ENCODE results near the gene C3orf85.

The C3orf85 gene

DNA sequence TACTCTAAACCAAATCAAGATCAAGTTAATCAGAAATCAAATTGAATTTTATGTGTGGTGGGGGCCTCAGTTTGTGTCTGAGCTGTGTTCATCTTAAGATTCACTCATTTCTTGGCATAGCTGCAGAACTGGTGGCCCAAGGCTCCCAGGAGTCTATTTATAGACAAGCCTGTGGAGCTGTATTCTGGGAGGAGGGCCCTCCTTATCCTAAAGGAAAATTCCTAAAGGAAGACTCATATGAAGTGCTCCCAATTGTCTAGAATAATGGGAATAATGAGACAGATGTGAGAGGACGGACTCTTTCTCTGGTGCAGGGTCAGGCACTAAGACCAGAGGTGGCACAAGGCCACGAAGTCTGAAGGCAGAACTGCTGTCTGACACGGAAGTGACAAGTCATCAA, 38.9 kb downstream of the C3orf85 start:
- H3K4me3 ChIP-seq (ENCODE audit: low read depth, low read length) = no peak overlapping the region
- TF ChIP-seq, protein P1, sequence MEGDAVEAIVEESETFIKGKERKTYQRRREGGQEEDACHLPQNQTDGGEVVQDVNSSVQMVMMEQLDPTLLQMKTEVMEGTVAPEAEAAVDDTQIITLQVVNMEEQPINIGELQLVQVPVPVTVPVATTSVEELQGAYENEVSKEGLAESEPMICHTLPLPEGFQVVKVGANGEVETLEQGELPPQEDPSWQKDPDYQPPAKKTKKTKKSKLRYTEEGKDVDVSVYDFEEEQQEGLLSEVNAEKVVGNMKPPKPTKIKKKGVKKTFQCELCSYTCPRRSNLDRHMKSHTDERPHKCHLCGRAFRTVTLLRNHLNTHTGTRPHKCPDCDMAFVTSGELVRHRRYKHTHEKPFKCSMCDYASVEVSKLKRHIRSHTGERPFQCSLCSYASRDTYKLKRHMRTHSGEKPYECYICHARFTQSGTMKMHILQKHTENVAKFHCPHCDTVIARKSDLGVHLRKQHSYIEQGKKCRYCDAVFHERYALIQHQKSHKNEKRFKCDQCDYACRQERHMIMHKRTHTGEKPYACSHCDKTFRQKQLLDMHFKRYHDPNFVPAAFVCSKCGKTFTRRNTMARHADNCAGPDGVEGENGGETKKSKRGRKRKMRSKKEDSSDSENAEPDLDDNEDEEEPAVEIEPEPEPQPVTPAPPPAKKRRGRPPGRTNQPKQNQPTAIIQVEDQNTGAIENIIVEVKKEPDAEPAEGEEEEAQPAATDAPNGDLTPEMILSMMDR (IDR thresholded peaks at IDR 0.05; ENCODE audit: low read depth, low read length) = no peak

DNA sequence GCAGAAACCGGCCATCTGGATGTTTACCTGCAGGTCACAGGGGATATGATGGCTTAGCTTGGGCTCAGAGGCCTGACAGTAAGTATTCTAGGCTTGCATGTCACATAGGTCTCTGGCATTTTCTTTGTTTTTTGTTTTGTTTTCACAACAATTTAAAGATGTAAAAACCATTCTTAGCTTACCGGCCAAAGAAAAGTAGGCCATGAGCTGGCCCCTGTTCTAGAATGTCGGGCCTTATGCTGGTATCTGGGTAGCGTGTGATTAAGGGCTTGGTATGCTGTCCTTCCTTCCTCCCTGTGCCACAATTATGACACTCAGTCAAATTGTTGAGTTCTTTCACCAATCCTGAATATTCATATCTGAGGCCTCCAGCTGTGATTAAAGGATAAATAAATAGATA, 40.2 kb downstream of the C3orf85 start:
- no peak overlapping the region for H3K4me3 ChIP-seq (ENCODE audit: low read depth, low read length)
- TF ChIP-seq, protein P1 (IDR thresholded peaks at IDR 0.05; ENCODE audit: low read depth, low read length) = no peak

DNA sequence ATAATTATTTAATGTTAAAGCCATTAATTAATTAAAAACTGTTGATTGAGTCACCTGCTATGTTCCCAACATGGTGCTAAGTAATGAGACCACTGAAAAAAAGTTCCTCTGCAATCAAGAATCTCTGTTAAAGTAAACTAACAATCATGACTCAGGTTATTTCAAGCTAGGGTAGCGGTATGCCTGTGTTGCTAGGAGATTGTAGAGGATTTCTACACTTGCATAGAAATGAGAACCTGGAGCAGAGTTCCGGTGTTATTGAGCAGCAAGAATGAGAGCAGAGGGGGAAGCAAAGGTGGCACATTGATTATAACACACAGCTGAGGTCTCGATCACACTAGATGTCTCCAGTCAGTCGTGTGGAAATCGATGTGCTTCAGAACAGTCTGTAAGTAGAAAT, 41.4 kb downstream of the C3orf85 start:
- TF ChIP-seq, protein P1 (IDR thresholded peaks at IDR 0.05; ENCODE audit: low read depth, low read length) = no peak
- no peak overlapping the region for H3K4me3 ChIP-seq (ENCODE audit: low read depth, low read length)

DNA sequence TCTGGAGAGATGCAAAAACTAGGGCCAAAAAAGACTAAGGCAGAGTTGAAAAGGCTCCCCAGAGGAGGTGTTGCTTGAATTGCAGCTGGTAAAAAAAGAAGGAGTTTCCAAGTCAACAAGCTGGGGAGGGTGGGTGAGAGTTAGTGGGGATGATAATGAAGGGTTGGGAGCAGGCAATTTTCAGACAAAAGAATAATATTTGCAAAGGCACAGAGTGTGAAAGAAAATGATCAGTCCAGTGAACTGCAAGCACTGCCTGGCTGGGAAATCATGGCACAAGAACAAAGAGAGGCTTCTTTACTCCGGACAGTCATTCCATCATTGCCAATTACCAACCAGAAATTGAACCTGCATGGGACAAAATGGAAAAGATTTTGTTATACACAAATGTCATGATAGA, 42.2 kb downstream of the C3orf85 start:
- no peak overlapping the region for H3K4me3 ChIP-seq (ENCODE audit: low read depth, low read length)
- TF ChIP-seq, protein P1 (IDR thresholded peaks at IDR 0.05; ENCODE audit: low read depth, low read length) = no peak

DNA sequence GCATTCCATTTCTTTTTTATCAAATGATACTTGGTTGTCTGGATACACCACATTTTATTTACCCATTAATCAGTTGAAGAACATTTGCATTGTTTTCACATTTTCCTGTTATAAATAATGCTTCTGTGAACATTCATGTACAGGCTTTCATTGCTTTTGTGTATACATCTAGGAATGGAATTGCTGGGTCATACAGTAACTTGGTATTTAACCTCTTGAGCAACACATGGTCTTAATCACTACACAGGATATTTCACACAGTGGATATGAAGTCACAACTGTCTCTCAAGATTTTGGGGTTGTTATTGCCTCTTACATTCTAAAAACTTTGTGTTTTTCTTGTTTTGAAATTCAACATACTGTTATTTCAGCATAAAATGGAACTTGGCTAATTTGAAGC, 48.2 kb downstream of the C3orf85 start:
- no peak overlapping the region for H3K4me3 ChIP-seq (ENCODE audit: low read depth, low read length)
- TF ChIP-seq, protein P1 (IDR thresholded peaks at IDR 0.05; ENCODE audit: low read depth, low read length) = no peak

DNA sequence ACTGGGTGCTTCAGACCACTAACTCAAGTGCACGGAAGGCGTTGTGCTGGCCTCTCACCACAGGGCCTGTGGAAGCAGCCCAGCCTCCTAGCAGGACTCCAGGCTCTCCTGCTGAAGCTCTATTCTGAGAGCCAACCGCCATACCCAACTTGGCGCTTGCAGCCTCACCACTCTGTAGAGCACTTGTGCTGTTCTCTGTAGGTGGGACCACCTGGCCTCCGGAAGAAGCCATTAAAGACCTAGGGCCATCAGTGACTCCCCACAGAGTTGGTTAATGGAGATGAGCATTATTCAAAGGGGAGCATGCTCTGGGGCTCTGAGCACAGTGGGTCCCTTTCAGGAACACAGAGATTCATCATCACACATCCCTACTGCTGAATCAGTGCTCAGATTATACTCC, 50.9 kb downstream of the C3orf85 start:
- TF ChIP-seq, protein P1 (IDR thresholded peaks at IDR 0.05; ENCODE audit: low read depth, low read length) = no peak
- no peak overlapping the region for H3K4me3 ChIP-seq (ENCODE audit: low read depth, low read length)

DNA sequence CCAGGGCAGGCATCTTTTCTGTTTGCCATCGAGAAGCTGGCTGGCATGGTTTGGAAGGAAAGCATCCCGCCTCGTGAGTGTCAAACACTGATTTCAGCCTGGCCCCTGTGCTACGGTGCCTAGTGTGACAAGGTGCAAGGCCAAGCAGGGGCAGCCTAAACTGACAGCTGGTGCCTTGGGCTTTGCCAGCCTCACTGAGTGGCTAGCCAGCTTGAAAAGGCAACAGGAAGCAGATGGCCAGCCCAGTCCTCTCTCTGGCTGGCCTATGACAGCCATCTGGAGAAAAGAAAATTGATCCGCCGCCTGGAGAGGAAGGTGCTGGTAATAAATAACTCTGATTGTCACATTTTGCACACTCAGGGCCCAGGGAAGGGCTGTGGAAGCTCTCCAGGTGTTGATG, 52.2 kb downstream of the C3orf85 start:
- TF ChIP-seq, protein P1 (IDR thresholded peaks at IDR 0.05; ENCODE audit: low read depth, low read length) = no peak
- H3K4me3 ChIP-seq (ENCODE audit: low read depth, low read length) = no peak overlapping the region
